ENCODE measurements around the gene ALKBH6.
"Not testable (repeated sequence)": the region's sequence is repeated elsewhere in the genome, so short reads cannot be mapped to it uniquely, and the experiment has no call there.

Gene ALKBH6

GRCh38 chr19:35992907-35993765 is 20.9 kb downstream of the ALKBH6 start:
- no peak for DNase-seq

- no peak for DNase-seq
Measured at GRCh38 chr19:35991731-35992450, 22.1 kb downstream of the ALKBH6 start.

GRCh38 chr19:35990771-35991730 is 23.0 kb downstream of the ALKBH6 start:
- no peak for DNase-seq

DNA sequence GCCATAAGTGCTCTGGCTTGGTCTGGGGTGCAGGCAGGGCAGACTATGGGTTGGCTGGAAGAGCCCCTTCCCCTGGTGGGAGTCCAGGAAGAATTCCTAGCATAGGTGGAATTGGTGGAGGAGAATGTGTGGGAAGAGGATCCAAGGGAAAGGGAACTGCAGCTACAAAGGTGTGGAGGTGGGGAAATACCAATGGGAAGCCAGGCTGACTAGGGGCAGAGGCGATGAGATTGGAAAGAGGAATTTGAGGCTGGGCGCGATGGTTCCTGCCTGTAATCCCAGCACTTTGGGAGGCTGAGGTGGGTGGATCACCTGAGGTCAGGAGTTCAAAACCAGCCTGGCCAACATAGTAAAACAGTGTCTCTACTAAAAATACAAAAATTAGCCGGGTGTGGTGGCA is 23.9 kb downstream of the ALKBH6 start:
- DNase-seq, result no peak

- DNase-seq, result no peak
Measured at GRCh38 chr19:35988824-35989223, 25.2 kb downstream of the ALKBH6 start.

- DNase-seq, result no peak
Measured at GRCh38 chr19:35987571-35987896, 26.5 kb downstream of the ALKBH6 start.

DNA sequence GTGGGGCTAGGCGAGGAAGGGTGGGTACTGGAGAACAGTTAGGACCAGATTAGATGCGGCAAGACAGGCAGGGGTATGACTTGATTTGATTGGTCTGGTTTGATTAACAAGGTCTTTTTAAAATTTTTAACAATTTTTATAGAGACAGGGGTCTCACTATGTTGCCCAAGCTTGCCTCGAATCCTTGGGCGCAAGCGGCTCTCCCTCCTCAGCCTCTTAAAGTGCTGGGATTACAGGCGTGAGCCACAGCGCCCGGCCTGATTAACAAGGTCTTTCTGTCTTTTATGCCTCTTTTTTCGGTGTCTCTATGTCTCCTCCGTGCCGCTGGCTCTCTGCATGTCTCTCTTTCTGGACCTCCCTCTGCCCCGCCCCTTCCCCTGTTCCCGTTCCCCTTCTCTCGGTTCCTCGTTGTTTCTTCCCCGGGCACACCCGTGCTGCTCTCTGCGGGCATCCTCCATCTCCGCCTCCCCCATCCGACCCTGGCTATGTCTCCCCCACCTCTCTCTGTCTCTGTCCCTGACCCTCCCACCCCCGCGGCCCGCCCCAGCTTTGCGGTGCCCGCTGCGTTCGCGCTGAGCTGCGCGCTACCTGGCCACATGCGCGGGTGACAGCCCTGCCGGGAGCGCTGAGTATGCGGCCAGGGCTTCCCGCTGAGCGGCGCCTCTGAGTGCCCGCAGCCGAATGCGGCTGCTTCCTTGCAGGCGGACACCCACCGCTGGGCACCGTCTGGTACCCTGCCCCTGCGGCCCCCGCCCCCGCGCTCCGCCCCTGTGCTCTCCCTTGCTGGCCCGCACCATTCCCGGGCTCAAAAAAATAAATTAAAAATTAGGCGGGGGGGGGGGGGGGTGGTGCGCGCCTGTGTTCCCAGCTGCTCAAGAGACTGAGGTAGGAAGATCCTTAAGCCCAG is 27.1 kb downstream of the ALKBH6 start:
- DNase-seq, result no peak

DNA sequence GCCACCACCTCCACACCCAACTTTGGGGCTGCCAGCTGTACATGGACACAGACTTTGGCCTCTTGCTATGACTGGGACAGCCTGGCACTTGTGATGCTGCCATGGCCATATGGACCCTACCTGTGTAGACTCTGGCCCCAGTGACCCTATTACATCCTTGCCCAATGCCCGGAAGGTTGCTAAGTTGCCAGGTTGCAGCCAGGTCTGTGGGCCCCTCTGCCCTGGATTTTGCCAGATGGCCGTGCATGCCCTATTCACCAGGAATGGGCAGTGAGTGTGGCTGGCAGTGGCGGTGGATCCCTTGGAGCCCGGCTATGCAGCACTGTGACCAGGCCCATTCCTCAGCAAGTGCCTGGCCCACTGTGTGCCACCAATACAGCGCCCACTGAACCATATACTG is 27.9 kb downstream of the ALKBH6 start:
- no peak for DNase-seq

- DNase-seq, result no peak
Measured at GRCh38 chr19:35983177-35983576, 30.8 kb downstream of the ALKBH6 start.

DNA sequence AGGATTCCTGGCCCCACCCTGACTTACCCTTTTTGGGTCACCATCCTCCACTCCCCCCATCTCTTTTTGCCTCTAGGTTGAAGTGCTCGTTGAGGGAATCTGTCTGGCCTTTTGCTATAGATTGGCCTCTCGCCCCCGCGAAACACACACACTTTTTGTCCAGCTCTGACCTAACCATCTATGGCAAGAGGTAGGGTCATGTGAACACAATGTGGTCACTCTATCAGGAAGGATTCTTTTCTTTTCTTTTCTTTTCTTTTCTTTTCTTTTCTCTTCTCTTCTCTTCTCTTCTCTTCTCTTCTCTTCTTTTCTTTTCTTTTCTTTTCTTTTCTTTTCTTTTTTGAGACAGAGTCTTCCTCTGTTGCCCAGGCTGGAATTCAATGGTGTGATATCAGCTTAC is 33.0 kb downstream of the ALKBH6 start:
- DNase-seq, result not testable (repeated sequence)

- no peak for DNase-seq
Measured at GRCh38 chr19:35978832-35979365, 35.1 kb downstream of the ALKBH6 start.

DNA sequence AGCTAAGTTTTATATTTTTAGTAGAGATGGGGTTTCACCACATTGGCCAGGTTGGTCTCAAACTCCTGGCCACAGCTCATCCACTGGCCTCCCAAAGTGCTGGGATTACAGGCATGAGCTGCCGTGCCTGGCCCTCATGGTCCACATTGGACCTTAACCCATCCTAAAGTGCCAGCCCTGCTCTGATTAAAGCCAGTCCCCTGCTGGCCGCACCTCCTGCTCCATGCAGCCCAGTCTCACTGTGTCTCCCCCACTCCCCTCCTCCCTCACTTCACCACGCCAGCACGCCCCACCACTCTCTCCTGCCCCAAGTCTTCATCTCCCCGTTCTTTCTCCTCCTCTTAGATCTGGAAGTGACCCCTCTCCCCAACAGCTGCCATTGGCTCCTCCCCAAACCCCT is 35.7 kb downstream of the ALKBH6 start:
- no peak for DNase-seq

DNA sequence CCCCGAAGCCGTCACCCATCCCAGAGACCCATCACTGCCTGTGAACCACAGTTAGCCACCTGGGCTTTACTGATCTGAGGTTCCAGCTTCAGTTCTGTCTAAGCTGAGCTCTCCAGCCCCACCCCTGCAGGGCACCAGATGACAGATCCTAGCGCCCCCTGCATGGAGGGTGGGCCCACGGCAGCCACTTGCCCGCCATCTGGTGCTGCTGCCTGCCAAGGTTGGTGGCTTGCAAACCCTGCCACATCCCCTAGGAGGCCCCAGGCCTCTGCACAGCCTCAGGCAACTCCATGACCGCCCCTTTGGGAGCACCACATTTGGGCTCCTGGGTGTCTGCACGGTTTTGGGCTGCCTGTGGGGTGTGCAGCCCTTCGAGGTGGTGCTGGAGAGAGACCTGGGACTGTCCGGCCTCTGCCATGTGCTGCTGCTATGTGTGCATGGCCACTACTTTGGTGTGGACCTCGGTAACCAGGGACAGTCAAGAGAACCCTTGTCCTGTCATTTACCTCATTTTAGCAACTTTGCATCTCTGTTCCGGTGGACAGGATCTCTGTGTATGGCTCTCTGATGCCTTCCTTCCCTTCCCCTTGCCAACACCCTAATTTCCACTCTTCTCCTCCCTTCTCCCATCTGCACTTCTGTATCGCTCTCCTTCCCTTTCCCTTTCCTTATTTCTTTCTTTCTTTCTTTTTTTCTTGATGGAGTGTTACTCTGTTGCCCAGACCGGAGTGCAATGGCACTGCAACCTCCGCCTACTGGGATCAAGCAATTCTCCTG is 36.4 kb downstream of the ALKBH6 start:
- DNase-seq, result no peak

- no peak for DNase-seq
Measured at GRCh38 chr19:35975608-35976214, 38.3 kb downstream of the ALKBH6 start.

DNA sequence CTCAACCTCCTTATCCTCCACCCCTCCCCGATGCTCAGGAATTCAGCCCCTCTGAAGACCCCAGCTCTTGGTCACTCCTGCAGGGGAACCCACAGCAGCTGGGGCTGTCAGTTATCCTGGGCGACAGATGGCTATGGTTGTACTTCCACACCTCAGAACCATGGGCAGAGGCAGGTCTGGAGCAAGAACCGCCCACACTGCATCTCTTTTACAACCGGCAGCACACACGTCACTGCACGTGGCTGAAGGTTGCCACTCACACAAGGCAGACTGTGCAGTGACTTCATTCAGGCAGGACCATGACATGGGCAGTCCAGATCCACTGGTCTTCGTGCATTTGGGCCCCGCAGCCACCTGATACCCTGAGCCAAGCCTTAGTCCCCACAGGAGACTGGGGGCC is 40.5 kb downstream of the ALKBH6 start:
- DNase-seq, result no peak

DNA sequence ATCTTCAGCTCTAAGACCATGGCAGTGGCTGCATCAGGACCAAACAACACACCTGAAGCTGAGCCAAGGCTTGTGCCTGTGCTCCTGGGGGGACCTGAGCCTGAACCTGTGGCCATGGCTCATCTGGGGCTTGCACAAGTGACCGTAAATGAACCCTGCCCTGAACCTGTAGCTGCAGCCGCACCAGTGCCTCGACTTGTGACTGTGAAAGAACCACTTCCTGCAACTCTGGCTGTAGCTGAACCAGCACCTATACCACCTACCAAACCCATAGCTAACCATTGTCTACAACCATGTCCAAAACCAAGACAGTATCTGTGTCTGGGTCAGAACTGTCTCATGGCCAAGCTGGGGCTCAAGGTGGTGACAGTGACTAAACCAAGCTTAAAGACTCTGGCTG is 47.2 kb downstream of the ALKBH6 start:
- DNase-seq, result no peak

DNA sequence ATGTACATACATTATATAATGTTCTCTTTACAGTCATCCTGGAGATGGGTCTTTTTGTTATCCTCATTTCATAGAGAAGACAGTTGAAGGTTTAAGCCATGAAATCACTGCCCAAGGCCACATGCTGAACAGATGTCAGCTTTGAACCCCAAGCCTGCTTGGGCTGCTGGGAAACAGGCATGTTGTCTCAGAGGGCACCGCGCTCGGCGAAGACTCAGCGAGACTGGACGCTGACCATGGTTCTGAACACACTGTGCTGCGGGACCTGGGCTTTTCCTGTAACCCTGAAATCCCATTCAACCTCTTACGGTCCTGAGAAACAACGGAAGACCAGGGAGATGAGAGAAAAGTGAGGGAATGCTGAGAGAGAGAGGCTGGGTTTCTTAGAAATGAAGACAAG is 50.5 kb downstream of the ALKBH6 start:
- DNase-seq, result no peak

- DNase-seq, result no peak
Measured at GRCh38 chr19:35960432-35960972, 53.5 kb downstream of the ALKBH6 start.

DNA sequence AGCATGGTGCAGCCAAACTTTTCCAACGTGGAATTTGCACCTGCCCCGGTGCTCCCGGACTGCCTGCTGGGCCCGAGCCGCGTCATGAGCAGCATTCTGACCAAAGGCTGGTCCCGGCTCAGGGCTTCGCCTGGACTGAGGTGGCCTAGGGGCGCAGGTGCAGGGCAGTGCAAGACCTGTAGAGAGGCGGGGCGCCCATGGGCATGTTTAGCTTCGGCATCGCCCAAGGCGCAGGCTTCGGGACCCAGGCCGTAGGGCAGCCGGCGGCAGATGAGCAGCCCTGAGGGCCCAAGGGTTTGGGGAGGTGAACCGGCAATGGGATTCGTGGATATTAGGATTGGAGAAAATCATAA is 54.1 kb downstream of the ALKBH6 start:
- no peak for DNase-seq
